Astrocyte of the cerebellum (primary cell): ENCODE results near the gene ZFPL1.

Experiments
- DNase-seq: peaks from one replicate; pipeline ENCODE4 v3.0.0-alpha.2; 2011; ENCODE audit warnings: low read depth
- H3K4me3 ChIP-seq: 2 replicates; pipeline ENCODE4 v1.5.1; 2011; ENCODE audit warnings: mild to moderate bottlenecking, low read depth, low read length, moderate library complexity
- in situ Hi-C: cut with HindIII; loops from 2 replicates; pipeline ENCODE4 v1.10.0; 2017; ENCODE audit warnings: low sequenced_read_pairs
- TF ChIP-seq, protein P1 (sequence below): IDR thresholded peaks from 2 replicates; pipeline ENCODE4 v1.5.1; 2012; ENCODE audit warnings: low read length, low read depth, moderate library complexity, mild to moderate bottlenecking; ENCODE audit errors: missing control alignments

The ZFPL1 gene

GRCh38 chr11:65136515-65137096, 52.6 kb downstream of the ZFPL1 start:
- H3K4me3 ChIP-seq: no peak overlapping the region
- in situ Hi-C loops: no loop called here
- no peak for DNase-seq
- TF ChIP-seq, protein P1, sequence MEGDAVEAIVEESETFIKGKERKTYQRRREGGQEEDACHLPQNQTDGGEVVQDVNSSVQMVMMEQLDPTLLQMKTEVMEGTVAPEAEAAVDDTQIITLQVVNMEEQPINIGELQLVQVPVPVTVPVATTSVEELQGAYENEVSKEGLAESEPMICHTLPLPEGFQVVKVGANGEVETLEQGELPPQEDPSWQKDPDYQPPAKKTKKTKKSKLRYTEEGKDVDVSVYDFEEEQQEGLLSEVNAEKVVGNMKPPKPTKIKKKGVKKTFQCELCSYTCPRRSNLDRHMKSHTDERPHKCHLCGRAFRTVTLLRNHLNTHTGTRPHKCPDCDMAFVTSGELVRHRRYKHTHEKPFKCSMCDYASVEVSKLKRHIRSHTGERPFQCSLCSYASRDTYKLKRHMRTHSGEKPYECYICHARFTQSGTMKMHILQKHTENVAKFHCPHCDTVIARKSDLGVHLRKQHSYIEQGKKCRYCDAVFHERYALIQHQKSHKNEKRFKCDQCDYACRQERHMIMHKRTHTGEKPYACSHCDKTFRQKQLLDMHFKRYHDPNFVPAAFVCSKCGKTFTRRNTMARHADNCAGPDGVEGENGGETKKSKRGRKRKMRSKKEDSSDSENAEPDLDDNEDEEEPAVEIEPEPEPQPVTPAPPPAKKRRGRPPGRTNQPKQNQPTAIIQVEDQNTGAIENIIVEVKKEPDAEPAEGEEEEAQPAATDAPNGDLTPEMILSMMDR: no peak
